H4 (cell line): ENCODE measurements around the gene ANXA11. TPM values are rescaled to one million over a fixed set of nuclear protein-coding genes. Genes with fewer than 3 reads are reported as not detected.
A peak's percentile ranks its signal among the peaks of the same experiment; 100 is the strongest.
"Not testable (repeated sequence)": the region's sequence is repeated elsewhere in the genome, so short reads cannot be mapped to it uniquely, and the experiment has no call there.

Experiments used
- DNase-seq: peaks from one replicate; pipeline ENCODE4 v3.0.0-alpha.2; 2015; ENCODE audit warnings: low spot score
- total RNA-seq: library from RNA; depleted of rRNA; stranded (reverse); fragments of >200 nt; shearing (Covaris generic); gene quantifications from 2 replicates; pipeline ENCODE4 v1.2.3, GENCODE V29; 2014

ANXA11 gene
- total RNA-seq, 1 experiment from 2014 or later, result 65.3 TPM

DNA sequence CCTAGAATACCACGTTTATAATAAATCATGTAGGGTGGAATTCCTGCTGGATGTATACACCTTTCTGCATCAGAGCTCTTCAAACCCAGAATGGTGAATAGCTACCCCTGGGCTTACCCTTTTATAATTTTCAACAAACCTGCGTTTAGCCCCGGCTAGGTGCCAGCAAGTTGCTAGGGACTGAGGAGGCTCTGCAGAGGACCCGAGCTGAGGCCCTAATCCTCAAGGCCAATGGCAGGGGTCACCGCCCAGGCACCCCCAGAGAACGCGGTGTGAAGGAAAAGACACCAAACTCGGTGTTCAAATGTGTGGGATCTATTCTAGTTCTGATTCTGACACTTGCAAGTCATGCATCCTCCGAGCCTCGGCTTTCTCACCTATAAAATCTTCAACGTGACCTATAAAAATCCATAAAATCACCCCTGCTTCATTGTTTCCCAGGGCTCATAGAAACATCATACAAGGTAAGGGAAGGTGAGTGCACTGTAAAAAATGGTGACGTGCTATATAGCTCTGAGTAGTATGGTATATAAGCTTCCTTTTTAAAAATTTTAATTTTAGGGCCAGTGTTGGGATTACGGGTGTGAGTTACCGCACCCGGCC, 2.5 kb upstream of the ANXA11 start:
- no peak for DNase-seq

DNA sequence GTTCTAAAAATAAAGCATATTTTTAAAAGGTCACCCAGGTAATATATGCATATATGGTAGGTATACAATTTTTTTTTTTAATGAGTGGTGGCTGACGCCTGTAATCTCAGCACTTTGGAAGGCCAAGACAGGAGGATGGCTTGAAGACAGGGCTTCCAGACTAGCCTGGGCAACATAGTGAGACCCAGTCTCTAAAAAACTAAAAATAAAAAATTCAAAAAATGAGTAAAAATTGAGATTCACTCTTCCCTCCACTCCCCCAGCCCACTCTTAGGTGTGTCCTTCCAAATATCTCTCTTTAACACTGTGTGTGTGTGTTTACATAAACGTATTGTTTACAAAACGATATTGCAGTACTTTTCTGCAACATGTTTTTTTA, 929 bp upstream of the ANXA11 start:
- DNase-seq, result no peak

DNA sequence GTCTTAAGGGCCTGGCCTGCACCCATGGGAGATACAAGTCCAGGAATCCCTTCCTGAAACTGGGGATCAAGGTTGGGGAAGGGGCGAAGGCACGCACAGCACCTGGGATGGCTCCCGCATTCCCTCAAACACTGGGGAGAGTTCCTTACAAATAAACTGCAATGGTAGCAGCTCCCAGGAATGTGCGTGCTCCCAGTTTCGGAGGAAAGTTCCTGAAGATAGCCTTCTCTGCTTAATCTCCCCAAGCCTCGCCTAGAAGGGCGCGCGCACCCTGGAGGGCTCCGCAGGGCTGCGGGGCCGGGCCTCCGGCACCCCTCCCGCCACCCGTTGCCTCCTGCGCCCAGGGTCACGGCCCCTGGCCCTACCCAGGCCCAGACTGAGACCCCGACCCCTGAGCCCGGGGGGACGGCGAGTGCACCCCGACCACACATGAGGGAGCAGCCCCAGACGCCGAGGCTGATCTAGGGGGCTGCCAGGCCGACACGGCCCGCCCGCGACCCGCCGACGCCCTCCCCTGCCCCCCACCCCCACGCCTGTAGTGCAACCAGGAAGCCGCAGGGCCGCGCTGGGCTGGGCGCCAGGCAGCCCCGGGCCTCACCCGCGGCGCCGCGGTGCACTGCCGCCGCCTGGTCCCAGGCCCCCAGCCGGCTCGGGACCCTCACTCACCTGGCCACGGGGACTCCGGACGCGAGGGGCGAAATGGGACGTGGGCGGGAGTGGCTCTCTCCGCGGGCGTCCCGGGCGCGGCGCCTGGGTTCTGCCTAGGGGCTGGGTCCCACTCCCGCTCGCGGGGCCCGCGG, 460 bp downstream of the ANXA11 start:
- DNase-seq, result no peak

DNA sequence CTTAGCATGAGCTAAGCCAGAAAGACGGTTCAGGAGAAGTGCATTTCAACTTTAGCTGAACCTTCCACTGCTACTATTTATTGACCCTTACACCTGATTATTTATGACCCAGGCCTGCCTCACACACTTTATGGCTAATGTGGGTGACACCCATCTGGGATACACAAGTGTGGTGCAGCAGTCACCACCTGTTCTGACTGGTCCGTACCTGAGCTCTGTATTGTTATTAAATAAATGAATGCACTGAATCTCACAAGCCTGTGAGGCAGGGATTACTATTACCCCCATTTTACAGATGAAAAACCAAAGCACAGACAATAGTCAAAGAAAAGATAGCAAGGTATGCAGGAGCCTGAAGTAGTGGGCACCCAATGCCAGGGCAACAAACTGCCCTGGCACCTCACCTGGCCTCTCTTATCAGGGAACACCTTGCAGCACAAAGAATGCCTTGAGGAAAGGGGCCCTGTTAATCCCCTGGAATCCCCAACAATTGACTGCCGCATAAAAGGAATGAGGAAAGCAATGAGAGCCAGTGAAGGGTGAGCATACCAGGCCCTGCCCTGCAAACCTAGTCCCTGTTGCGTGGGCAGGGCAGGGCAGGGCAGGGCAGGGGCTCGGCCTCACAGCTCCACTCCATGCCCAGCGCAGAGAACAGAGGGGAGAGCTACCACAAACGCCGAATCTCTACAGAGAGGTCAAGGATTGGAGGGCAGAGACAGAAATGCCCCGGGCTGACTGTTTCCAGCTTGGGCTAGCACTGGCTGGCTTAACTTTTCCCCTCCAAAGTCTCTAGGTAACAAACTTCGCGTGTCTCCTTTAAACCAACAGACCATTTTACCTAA, 1.3 kb downstream of the ANXA11 start:
- DNase-seq, result no peak

DNA sequence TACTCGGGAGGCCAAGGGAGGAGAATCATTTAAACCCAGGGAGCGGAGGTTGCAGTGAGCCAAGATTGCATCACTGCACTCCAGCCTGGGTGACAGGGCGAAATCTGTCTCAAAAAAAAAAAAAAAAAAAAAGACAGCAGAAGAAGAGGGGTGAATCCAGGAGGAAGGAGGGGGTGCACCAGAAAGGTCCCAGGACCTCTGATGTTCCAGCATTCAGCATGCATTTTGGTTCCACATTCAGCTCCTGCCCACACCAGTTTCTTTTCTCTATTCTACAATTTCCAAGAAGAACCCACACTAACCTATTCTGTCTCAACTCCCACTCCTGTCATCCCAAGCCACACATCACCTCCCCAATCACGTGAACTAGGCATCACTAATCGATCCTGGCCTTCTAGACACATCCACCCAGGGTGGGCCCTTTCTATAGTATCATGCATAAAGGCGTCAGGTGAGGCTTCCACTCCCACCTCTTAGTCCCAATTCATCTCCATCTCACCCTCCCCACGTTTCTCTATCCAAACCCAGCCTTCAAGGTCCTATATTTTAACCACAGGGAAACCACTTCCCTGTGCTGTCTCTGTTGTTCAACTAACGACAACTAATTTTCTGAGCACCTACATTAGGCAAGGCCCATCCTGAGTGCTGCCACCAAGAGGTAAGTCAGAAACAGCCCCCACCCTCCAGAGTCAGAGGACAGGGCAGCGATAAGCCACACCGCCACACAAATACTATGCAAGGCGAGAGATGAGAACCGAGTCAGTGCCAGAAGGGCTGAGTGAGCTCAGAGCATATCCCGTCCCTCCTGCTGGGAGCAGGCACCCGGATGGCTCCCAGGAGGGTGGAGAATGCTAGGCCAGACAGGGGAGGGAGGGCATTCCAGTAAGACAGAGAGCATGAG, 2.2 kb downstream of the ANXA11 start:
- peak; percentile 82 for DNase-seq

DNA sequence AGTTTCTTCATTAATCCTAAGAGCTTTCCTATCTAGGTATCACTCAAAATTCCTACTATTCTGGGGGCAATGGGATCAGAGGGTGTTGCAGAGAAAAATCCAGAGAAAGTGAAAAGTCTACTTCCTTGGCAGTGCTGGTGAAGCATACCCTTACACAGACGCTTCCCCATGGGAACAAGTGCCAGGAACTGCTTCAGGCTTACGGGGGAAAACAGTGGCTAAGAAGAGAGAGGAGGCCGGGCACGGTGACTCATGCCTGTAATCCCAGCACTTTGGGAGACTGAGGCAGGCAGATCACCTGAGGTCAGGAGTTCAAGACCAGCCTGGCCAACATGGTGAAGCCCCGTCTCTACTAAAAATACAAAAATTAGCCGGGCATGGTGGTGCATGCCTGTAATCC, 2.8 kb downstream of the ANXA11 start:
- DNase-seq, result not testable (repeated sequence)

DNA sequence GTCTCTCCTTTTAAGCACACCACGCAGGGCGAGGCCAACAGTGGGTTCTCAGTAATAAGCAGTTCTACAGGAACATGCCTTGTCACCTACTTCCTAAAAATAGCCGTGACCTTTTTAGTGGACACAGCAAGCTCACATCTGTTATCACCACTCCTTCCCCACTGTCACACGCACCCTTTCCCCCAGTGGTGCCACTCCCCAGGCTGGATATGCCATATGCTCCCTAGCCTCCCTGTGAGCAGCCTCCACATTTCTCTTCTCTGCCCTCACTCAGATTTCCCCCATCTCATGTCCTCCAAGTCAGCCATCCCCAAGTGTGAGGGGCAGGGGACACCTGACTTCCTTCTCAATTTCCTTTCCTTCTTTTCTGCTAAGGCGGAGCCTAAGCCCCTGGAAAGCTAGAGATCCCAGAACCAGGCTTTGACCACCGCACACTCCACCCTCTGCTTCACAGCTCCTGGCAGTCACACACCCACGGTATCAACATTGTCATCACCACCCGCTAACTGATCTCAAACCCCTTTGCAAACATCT, 3.7 kb downstream of the ANXA11 start:
- DNase-seq, result no peak

DNA sequence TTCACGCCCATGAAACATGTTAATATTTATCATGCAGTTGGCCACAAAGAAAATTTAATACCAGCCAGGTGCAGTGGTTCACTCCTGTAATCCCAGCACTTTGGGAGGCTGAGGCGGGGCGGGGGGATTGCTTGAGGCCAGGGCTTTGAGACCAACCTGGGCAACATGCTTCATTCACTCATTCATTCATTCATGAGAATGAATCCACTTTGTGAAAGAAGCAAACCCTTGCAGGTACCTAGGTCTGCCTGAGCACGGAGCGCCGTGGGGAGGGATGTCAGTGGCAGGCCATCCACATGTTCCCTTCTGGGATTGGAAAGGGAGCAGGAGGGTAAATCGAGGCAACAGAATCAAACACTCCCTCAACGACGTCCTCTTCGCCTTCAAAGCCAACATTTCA, 4.7 kb downstream of the ANXA11 start:
- no peak for DNase-seq

DNA sequence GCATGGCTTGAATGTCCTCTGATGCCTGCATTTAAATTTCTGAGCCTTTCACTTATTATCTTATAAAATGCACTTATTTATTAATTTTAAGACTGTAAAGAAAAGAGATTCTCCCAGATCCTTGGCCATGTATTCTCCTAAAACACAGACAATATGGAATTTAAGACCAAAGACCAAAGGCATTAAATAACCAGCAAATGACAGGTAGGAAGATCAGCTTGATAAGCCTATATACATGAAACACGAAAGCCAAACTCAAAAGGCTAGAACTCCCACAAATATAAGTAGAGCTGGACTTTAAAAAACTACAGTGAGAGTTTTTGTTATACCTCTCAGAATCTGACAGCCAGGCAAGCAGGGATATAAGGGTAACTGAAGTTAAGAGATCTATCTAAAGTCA, 5.1 kb downstream of the ANXA11 start:
- DNase-seq, result no peak

DNA sequence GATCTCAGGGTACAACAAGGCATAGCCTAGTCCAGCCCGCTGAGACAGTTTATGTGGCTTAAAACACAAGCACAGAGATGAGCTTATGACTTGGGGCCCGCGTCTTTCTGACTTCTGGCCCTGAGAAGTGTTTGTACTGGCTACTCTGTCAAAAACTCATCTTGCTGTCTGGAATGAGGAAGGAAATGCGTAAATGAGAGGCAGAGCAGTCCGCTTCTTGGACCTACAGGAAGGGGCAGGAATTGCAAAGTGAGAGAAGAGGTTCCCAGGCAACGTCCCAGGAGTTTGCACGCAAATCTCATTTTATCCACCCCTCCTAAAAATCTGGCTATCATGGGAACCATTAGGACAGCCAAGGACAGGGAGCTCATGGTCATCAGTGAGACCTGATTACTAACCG, 5.5 kb downstream of the ANXA11 start:
- no peak for DNase-seq

DNA sequence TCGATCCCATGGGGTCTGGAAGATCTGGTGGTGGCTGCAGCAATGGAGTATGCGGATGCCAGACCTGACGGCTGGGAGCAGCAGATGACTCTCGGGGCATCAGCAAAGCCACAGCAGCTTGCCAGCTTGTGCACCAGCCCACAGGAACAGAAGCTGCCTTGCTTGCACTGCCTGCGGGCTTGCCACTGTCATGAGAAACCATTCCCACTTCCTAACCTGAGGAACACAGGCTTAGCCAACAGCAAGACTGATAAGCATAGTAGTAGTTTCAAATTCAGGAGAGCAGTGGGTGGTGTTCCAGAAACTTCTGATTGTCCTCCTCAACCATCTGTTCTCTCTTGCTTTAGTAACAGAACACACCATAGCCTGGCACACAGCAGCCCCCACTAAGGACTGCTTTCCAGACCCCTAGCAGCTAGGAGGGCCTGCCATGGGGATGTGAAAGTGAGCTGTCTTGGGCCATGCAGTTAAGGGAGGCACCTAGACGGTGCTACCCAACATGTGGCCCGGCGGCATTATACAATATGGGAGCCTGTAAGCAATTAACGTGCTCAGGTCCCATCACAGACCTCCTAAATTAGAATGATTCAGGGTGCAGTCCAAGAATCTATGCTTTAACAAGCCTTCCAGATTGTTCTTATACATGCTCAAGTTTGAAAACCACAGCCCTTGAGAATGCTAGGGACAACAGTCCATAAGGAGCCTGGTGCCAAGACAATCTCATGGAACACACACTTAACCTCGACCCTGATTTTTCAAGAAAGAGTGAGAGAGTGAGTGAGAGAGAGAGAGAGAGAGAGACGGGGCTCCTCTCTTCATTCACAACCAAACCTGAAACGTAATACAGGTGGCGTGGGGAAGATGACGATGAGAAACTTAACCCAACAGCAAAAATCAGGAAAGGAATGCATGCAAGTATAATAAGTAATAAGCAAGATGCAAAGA, 7.1 kb downstream of the ANXA11 start:
- no peak for DNase-seq

DNA sequence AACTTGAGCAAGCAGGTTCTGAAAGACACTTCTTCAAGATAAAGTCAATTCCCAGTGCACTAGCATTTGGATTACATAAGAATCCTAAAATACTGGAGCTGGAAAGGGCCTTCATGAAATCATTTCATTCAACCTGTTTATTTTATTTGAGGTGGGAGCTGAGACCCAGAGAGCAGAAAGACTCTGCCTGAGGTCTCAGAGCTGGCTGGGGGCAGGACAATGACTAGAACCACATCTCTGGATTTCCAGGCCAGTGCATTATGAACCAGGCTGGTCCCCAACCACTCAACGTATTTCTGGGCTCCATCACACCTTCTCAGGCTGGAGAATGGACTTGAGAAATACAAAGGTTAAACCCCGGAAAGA, 8.4 kb downstream of the ANXA11 start:
- DNase-seq, result no peak

DNA sequence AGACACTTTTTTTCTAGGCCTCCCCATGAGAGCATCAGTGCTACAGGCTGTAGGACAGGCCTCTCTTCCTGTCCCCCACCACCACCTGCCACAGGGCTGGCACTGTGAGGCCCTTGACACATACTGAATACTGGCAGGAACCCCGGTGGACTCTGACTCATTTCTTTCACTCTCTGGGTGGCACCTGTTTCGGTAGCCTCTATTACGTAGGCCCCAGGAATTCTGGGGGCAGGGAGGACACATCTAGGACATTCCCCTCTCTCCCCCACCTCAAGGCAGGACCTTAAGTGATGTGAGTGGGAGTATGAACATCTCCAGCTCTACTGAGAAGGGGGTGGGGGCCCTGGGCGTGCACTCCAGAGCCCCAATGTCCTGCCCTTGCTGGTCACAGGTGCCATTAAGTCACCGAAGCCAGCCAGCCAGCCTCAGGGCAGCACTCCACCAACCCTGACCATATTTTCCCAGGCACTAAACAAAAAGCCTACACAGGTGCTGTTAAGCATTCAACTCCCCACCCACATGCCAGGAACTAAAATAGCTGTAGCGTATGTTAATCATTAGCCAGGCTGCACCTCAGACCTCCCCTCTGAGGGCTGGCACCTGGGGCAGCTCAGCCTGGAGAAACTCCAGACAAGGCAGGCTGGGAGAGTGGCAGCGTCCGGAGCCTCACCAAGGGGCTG, 8.9 kb downstream of the ANXA11 start:
- no peak for DNase-seq

DNA sequence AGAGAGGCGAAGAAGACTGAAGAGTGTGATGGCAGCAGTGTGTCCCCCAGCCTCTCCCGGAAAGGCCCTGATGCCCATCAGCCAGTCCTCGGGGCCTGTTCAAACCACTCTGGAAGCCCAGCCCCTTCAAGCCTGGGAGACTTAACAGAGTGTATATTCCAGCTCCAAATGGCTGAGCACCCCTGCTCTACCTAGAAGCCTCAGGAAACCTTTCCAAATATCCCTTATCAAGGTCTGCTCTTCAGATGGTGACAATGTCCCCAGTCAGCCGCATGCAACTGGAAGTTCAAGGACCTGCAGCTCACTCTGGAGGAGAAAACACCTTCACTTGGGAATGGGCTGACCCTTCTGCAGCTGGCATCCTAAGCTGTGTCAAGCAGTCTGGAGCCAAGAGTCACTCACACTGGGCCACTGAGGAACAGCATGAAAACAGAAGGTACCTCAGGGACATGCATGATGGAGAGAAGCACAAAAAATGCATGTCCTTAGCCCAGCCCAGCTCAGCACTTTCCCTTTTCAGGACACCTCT, 10.2 kb downstream of the ANXA11 start:
- DNase-seq, result no peak

DNA sequence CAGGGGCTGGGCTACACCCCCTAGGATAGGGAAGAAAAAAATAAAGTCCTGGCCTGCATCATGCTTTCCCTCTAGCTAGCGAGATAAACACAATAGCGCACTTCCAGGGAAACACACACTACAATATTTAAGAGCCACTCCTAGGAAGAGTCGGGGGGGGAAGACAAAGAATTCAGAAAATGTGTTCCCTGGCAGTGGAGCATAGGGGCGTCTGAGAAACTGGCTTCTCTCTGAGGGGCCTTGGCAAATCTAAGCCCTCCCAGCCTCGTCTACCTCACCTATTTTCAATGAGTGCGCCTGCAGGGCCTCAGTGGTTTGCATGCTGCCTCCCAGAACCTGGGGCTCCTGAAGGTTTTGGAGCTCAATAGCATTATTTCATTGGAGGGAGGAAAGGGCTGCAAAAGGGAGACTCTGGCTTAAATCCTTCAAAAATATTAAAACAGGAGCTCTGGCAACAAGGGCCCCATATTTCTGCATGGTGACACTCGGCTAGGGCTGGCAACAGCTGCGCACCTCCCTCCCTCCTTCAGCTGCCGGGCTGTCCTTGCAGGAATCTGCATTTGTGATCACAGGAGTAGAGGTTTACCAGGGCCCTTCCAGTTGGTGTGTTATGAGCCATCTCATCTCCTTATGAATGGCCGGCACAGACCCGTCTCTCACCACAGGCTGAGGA, 10.8 kb downstream of the ANXA11 start:
- DNase-seq, result no peak

DNA sequence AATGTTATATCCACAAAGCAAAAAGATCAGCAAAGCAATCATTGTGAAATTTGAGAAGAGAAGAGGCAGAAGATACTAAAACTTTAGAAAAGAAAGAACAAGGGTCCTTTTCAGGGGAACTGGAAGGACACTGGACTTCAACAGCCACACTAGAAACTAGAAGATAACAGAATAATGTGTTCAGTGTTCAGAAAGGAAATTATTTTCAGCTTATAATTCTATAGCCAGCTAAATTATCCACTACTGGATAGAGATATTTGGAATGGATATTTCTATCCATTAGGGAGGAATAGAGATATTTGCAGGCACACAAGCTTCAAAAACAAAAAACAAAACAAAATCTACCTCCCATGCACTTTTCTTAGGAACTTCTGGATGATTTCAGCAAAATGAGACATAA, 12.8 kb downstream of the ANXA11 start:
- DNase-seq, result no peak

DNA sequence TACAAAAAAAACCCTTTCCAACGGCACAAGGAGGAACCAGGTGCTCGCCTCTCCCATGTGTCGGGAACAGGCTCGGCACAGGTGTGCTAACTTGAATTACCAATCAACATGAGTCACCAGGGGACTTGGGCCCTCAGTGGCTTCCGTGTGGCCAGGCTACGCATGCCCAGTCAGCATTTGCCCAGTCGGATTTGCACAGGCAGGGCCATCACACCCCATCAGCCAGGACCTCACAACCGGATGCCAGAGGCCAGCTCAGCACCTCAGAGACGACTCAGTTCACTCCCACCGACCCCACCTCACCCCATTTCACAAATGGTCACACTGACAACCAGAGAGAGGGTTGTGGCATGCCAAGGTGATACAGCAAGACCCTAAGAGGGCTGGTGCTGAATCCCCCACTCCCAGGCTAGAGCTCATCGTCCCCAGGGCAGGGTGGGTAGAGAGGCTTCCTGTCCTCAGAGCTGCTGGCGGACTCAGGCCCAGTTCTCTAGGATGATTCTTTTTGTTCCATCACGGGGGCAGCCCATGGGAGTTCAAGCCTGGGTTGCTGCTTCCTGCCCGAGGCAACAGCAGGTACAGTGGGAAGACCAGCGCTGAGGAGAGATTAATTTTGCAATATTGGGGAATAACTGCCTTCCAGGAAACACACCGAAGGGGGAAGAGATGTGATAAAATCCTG, 13.6 kb downstream of the ANXA11 start:
- no peak for DNase-seq

DNA sequence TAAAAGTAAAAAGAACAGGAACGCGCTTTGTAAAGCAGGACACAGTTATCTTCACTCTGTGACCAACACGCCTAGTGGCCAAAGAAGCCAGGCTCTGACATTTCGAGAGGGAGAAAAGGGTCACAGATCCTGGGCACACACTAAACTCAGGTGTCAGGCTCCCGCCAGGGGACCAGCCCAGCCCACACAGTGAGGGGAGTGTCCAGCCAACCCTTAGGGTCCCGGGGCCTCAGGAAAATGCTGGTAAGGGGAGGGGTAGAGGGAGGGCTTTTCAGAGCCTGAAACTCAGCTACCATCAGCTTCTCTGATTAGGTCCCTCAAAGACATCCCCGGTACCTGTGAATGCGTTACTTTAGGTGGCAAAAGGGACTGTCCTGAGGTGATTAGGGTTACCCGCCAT, 16.6 kb downstream of the ANXA11 start:
- no peak for DNase-seq
